Thoracic aorta (tissue), 2 donors: ENCODE data around the gene RMND5A. TPM values are rescaled to one million over a fixed set of nuclear protein-coding genes. Genes with fewer than 3 reads are reported as not detected.

Source experiments
- ATAC-seq: fragments of 150-250 bp; one replicate; pipeline ENCODE4 v1.8.0; 2017; ENCODE audit warnings: low read depth; ENCODE audit not compliant: insufficient number of reproducible peaks, low FRiP score
- DNase-seq: peaks from one replicate; pipeline ENCODE4 v3.0.0-alpha.2; 2020; ENCODE audit warnings: low spot score
- H3K27ac ChIP-seq, 2 donors: fragments of 200-600 bp; sonication (generic); 1 replicate in 1 of 2; 2 replicates in 1 of 2; pipeline ENCODE4 v1.5.1; 2016; ENCODE audit warnings: mild to moderate bottlenecking in 2 of 2, moderate library complexity in 2 of 2
- H3K27me3 ChIP-seq: fragments of 200-600 bp; sonication (generic); replicated peaks from 2 replicates; pipeline ENCODE4 v1.6.0; 2016; ENCODE audit warnings: mild to moderate bottlenecking; ENCODE audit not compliant: insufficient read depth
- H3K36me3 ChIP-seq: fragments of 200-600 bp; sonication (generic); one replicate; pipeline ENCODE4 v1.5.1; 2016
- H3K4me1 ChIP-seq, 2 donors: fragments of 200-600 bp; sonication (generic); 1 replicate in 1 of 2; 2 replicates in 1 of 2; pipeline versions ENCODE4 v1.5.1 to v1.6.0; 2016; ENCODE audit warnings: low read depth in 2 of 2, mild to moderate bottlenecking in 1 of 2; ENCODE audit not compliant: control insufficient read depth in 1 of 2
- H3K4me3 ChIP-seq: fragments of 200-600 bp; sonication (generic); 2 replicates; pipeline ENCODE4 v1.5.1; 2016; ENCODE audit warnings: mild to moderate bottlenecking
- H3K9me3 ChIP-seq: fragments of 200-600 bp; sonication (generic); 2 replicates; pipeline ENCODE4 v1.5.1; 2016
- CTCF ChIP-seq: fragments of 200-600 bp; sonication (generic); IDR thresholded peaks from one replicate; pipeline ENCODE4 v1.5.1; 2019; ENCODE audit warnings: antibody characterized with exemption
- total RNA-seq, 2 donors: library from RNA; depleted of rRNA; stranded (reverse); fragments of >200 nt; gene quantifications; one replicate each; pipeline versions ENCODE4 v1.1.0 to v1.2.3, GENCODE V29; 2016

Gene RMND5A
- total RNA-seq, 2 donors from 2014 or later: 23.8 to 27.7 TPM

GRCh38 chr2:86825036-86825692 is 105.1 kb downstream of the RMND5A start:
- DNase-seq (no peak), ATAC-seq (no peak)
- no peaks in the 10 kb centered on the region for H3K4me1 ChIP-seq
- H3K27me3 ChIP-seq: no peaks in the 10 kb centered on the region
- no peaks in the 10 kb centered on the region for H3K36me3 ChIP-seq
- no peak overlapping the region for H3K4me3 ChIP-seq
- H3K27ac ChIP-seq: no peak overlapping the region
- no peak for TF ChIP-seq CTCF
- no peaks in the 10 kb centered on the region for H3K9me3 ChIP-seq

DNA sequence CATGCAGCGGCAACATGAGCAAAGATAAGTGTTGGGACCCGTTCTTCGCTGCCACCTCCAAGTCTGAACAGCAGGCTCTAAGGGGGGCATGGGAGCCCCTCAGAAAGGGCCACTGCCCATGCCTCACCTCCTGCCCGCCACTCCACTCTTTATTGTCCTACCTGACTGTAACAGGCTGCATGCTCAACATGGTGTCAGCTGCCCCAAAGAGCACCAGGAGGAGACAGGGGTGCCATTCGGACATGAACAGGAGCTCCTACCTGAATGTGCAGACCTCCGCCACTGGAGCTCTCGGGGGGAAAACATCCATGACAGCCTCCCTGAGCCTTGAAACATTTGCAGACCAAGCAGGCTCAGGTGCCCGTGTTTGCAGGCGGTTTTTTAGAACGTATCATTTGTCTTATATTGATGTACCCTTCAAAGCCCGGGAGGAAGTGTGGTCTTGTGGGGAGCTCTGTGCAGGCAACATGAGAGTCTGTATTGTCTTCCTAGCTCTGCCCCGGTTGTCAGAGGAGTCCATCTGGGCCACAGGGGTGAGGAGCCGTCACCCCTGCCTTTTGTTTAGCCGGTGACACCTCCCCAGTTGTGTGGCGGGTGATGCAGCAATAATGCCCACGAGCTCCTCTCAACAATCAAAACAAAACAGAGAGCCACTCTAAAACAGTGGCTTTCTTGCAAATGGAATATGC is 105.7 kb downstream of the RMND5A start:
- H3K36me3 ChIP-seq: no peaks in the 10 kb centered on the region
- no peak for DNase-seq
- no peak for ATAC-seq
- TF ChIP-seq CTCF: no peak
- H3K27me3 ChIP-seq: no peaks in the 10 kb centered on the region
- H3K27ac ChIP-seq: no peak overlapping the region
- no peak overlapping the region for H3K4me3 ChIP-seq
- H3K4me1 ChIP-seq: no peaks in the 10 kb centered on the region
- H3K9me3 ChIP-seq: no peaks in the 10 kb centered on the region

- no peaks in the 10 kb centered on the region for H3K9me3 ChIP-seq
These were observed 106.9 kb downstream of the RMND5A start for GRCh38 chr2:86826951-86827350.

More at GRCh38 chr2:86826951-86827350, 106.9 kb downstream of the RMND5A start:
- Histone ChIP-seq H3K4me3 (no peak overlapping the region), H3K27me3 (no peaks in the 10 kb centered on the region), H3K36me3 (no peaks in the 10 kb centered on the region), H3K4me1 (no peaks in the 10 kb centered on the region), H3K27ac (no peak overlapping the region)
- DNase-seq: no peak
- TF ChIP-seq CTCF: no peak
- ATAC-seq: no peak

Other genes with a start within 250 kb of the RMND5A start
- gene CHMP3, start 156.8 kb upstream of the RMND5A start, total RNA-seq: 100 to 1,000 TPM; 138 to 139 TPM
- 10 to 100 TPM; 33.7 to 46.8 TPM for gene RNF103, start 96.4 kb upstream of the RMND5A start, total RNA-seq
- gene CD8A, start 70.6 kb downstream of the RMND5A start, total RNA-seq: 1 to 10 TPM; 3.4 to 4.4 TPM
- gene CD8B, start 141.6 kb downstream of the RMND5A start, total RNA-seq: 1 to 10 TPM; 1.5 to 3.5 TPM
- gene RGPD1, start 221.8 kb downstream of the RMND5A start, total RNA-seq: 1 to 10 TPM in 1 of 2 donors, under 1 TPM in 1; 0.68 to 2.8 TPM